ENCODE results near the gene PTCD2.
A peak's percentile ranks its signal among the peaks of the same experiment; 100 is the strongest.

PTCD2 gene

DNA sequence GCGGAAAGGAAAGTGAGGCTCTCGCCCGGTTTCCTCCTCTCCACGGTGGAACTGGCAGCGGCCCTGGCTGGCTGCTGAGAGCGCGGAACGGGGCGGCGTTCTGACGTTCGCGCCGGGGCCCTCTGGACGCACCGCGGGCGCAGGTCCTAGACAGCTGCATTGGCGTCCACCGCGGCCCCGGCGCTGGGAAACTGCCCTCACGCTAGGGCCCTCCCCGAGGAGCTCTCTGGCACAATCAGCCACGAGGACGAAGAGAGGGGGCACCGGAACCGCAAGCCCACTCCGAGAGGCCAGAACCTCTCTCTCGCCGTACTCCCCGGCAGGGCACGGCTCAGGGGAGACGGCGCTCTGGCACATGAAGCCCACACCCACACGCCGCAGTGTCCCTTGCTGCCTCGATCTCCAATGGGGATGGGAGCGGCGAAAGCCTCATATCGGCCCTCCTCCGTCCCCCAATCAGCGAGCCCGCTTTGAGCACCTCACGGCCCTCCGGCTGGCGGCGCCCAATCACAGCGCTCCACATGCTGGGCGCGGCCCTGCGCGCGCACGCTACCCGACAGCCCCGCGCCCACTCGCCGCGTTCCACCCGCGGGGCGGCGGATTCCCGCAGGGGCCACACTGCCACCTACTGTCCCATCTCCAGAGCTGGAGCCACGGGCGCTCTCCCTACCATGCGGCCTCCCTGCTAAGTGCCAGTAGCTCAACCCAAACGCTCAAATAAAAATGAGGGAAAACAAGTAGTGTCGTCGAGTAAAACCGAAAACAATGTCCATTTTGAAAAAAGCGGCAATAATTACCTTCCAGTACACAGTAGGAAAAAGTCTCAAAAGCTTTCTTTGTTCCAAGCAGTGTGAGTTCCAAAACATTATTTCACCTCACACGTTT is 12.0 kb upstream of the PTCD2 start (continued):
- TF ChIP-seq ZNF2 (tag by site-specific recombination; IDR thresholded peaks at IDR 0.05) (peak; percentile 91), MZF1 (tag by site-specific recombination; IDR thresholded peaks at IDR 0.05; ENCODE audit: borderline replicate concordance) (no peak), PRDM10 (tag by site-specific recombination; IDR thresholded peaks at IDR 0.05) (peak; percentile 61), ZNF837 (tag by site-specific recombination; IDR thresholded peaks at IDR 0.05) (no peak), ZNF423 (tag by site-specific recombination; IDR thresholded peaks at IDR 0.05) (0 out of 2 replicates have a peak, but pooled peaks have one; percentile 42), ZNF629 (tag by site-specific recombination; IDR thresholded peaks at IDR 0.05) (peak; percentile 72; the same call in 1 of the 2 replicates), SP3 (tag by site-specific recombination; IDR thresholded peaks at IDR 0.05) (peak; percentile 75), SP7 (tag by site-specific recombination; IDR thresholded peaks at IDR 0.05) (peak; percentile 53), OSR2 (tag by site-specific recombination; IDR thresholded peaks at IDR 0.05) (peak; percentile 47; the same call in 1 of the 2 replicates), KLF8 (tag by site-specific recombination; IDR thresholded peaks at IDR 0.05) (peak; percentile 88; the same call in 1 of the 2 replicates), IKZF3 (tag by site-specific recombination; IDR thresholded peaks at IDR 0.05) (peak; percentile 63), ZNF670 (tag by site-specific recombination; IDR thresholded peaks at IDR 0.05; ENCODE audit: low read depth) (no peak), GLI4 (tag by site-specific recombination; IDR thresholded peaks at IDR 0.05) (peak; percentile 87; the same call in 1 of the 2 replicates), ZNF239 (tag by site-specific recombination; IDR thresholded peaks at IDR 0.05) (peak; percentile 78), ZFHX2 (tag by site-specific recombination; conservative IDR thresholded peaks at IDR 0.05) (peak; percentile 94), ZNF777 (tag by site-specific recombination; IDR thresholded peaks at IDR 0.05; ENCODE audit: borderline replicate concordance) (no peak), ZSCAN30 (tag by site-specific recombination; IDR thresholded peaks at IDR 0.05) (peak; percentile 48; the same call in 1 of the 2 replicates), REPIN1 (tag by site-specific recombination; IDR thresholded peaks at IDR 0.05; ENCODE audit: low read depth) (peak; percentile 50; the same call in 1 of the 2 replicates), OVOL3 (tag by site-specific recombination; IDR thresholded peaks at IDR 0.05) (peak; percentile 70; the same call in 1 of the 2 replicates), WT1 (tag by site-specific recombination; IDR thresholded peaks at IDR 0.05) (peak; percentile 46), ZNF624 (tag by site-specific recombination; IDR thresholded peaks at IDR 0.05) (no peak), ZNF18 (tag by site-specific recombination; IDR thresholded peaks at IDR 0.05) (no peak), ZNF549 (tag by site-specific recombination; IDR thresholded peaks at IDR 0.05) (no peak), ZNF561 (tag by site-specific recombination; IDR thresholded peaks at IDR 0.05; ENCODE audit: borderline replicate concordance) (0 out of 2 replicates have a peak, but pooled peaks have one; percentile 47)
- TF ChIP-seq, protein P1, sequence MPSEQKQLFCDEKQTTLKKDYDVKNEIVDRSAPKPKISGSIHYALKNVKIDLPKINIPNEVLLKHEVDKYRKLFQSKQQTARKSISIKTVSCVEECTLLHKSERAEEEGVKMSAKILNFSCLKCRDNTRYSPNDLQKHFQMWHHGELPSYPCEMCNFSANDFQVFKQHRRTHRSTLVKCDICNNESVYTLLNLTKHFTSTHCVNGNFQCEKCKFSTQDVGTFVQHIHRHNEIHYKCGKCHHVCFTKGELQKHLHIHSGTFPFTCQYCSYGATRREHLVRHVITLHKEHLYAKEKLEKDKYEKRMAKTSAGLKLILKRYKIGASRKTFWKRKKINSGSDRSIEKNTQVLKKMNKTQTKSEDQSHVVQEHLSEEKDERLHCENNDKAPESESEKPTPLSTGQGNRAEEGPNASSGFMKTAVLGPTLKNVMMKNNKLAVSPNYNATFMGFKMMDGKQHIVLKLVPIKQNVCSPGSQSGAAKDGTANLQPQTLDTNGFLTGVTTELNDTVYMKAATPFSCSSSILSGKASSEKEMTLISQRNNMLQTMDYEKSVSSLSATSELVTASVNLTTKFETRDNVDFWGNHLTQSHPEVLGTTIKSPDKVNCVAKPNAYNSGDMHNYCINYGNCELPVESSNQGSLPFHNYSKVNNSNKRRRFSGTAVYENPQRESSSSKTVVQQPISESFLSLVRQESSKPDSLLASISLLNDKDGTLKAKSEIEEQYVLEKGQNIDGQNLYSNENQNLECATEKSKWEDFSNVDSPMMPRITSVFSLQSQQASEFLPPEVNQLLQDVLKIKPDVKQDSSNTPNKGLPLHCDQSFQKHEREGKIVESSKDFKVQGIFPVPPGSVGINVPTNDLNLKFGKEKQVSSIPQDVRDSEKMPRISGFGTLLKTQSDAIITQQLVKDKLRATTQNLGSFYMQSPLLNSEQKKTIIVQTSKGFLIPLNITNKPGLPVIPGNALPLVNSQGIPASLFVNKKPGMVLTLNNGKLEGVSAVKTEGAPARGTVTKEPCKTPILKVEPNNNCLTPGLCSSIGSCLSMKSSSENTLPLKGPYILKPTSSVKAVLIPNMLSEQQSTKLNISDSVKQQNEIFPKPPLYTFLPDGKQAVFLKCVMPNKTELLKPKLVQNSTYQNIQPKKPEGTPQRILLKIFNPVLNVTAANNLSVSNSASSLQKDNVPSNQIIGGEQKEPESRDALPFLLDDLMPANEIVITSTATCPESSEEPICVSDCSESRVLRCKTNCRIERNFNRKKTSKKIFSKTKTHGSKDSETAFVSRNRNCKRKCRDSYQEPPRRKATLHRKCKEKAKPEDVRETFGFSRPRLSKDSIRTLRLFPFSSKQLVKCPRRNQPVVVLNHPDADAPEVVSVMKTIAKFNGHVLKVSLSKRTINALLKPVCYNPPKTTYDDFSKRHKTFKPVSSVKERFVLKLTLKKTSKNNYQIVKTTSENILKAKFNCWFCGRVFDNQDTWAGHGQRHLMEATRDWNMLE (tag by site-specific recombination; conservative IDR thresholded peaks at IDR 0.05; ENCODE audit: low read depth) = peak; percentile 28; the same call in 1 of the 2 replicates
- TF ChIP-seq, protein P2, sequence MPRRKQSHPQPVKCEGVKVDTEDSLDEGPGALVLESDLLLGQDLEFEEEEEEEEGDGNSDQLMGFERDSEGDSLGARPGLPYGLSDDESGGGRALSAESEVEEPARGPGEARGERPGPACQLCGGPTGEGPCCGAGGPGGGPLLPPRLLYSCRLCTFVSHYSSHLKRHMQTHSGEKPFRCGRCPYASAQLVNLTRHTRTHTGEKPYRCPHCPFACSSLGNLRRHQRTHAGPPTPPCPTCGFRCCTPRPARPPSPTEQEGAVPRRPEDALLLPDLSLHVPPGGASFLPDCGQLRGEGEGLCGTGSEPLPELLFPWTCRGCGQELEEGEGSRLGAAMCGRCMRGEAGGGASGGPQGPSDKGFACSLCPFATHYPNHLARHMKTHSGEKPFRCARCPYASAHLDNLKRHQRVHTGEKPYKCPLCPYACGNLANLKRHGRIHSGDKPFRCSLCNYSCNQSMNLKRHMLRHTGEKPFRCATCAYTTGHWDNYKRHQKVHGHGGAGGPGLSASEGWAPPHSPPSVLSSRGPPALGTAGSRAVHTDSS (tag by site-specific recombination; IDR thresholded peaks at IDR 0.05) = no peak
- TF ChIP-seq, protein P3, sequence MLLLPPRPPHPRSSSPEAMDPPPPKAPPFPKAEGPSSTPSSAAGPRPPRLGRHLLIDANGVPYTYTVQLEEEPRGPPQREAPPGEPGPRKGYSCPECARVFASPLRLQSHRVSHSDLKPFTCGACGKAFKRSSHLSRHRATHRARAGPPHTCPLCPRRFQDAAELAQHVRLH (tag by site-specific recombination; IDR thresholded peaks at IDR 0.05) = 0 out of 2 replicates have a peak, but pooled peaks have one; percentile 30

Data from HEK293 (cell line).